Mucosa of descending colon (tissue), 3 donors: ENCODE measurements around the gene PTGFRN. TPM values are rescaled to one million over a fixed set of nuclear protein-coding genes. Genes with fewer than 3 reads are reported as not detected.

Experiments
- ATAC-seq: fragments of 200-7000 bp; cut with Tn5 transposase; one replicate; pipeline ENCODE4 v1.9.1; 2020; ENCODE audit warnings: mild to moderate bottlenecking, moderate library complexity
- DNase-seq, 3 donors: peaks; one replicate each; pipeline ENCODE4 v3.0.0-alpha.2; 2020
- H3K36me3 ChIP-seq: fragments of 200-600 bp; one replicate; pipeline ENCODE4 v1.8.0; 2021; ENCODE audit warnings: low read depth, mild to moderate bottlenecking
- H3K4me1 ChIP-seq: fragments of 200-600 bp; one replicate; pipeline ENCODE4 v1.8.0; 2021; ENCODE audit warnings: low read depth, mild to moderate bottlenecking
- H3K4me3 ChIP-seq: fragments of 200-600 bp; one replicate; pipeline ENCODE4 v1.8.0; 2021; ENCODE audit warnings: mild to moderate bottlenecking
- H3K9me3 ChIP-seq: fragments of 200-600 bp; one replicate; pipeline ENCODE4 v1.8.0; 2021; ENCODE audit warnings: mild to moderate bottlenecking
- CTCF ChIP-seq: fragments of 200-600 bp; IDR thresholded peaks from one replicate; pipeline ENCODE4 v1.8.0; 2022; ENCODE audit warnings: antibody characterized with exemption, mild to moderate bottlenecking
- intact Hi-C, 2 donors: fragments of 100-400 bp; cut with DNase I in 1 of 2; cut with micrococcal nuclease in 1 of 2; formaldehyde crosslinking; loops; one replicate each; pipeline versions ENCODE4 v1.11.0 to v1.11.1; 2022; cut with DNase I, micrococcal nuclease
- total RNA-seq, 3 donors: library from RNA; stranded (reverse); fragmentation: NEBNext Ultra II Directional in 2 of 3; extraction: Animal tissue kit (Norgen Biotek cat#: 25700) in 2 of 3; gene quantifications; one replicate each; pipeline versions ENCODE4 v1.2.1 to v1.2.4, GENCODE V29; 2021 to 2023
- donor health status: DM: no; HTN: no; CAD: no; lungs with moderate emphysema.
- donor health status: DM: no; HTN: no; CAD: no.
- donor health status: DM: no; HTN: yes; CAD: no.

The PTGFRN gene
- total RNA-seq, 3 donors from 2014 or later: 74.4 to 185 (median 84.4) TPM

GRCh38 chr1:116914667-116915066, 5.0 kb downstream of the PTGFRN start:
- Histone ChIP-seq H3K36me3 (no peaks in the 10 kb centered on the region), H3K4me1 (peaks cover 34% of the 10 kb centered on the region), H3K4me3 (no peak overlapping the region), H3K9me3 (no peaks in the 10 kb centered on the region)
- DNase-seq: no peak
- no peak for TF ChIP-seq CTCF
- no peak for ATAC-seq
- intact Hi-C loops: loop anchor here in 1 of 2 donors (5.0 kb wide), 1 partner anchor 143 kb away; no protein-coding TSS in a partner anchor

- Histone ChIP-seq H3K36me3 (no peaks in the 10 kb centered on the region), H3K4me1 (peaks cover 34% of the 10 kb centered on the region), H3K9me3 (no peaks in the 10 kb centered on the region), H3K4me3 (no peak overlapping the region)
- TF ChIP-seq CTCF: no peak
- intact Hi-C loops: loop anchor here in 1 of 2 donors (5.0 kb wide), 1 partner anchor 142 kb away; no protein-coding TSS in a partner anchor
- peak; percentile 78 to 87 (median 81) for DNase-seq
- peak; percentile 87 for ATAC-seq
Observed at GRCh38 chr1:116915086-116915661, 5.5 kb downstream of the PTGFRN start.

GRCh38 chr1:116916002-116916401, 6.3 kb downstream of the PTGFRN start:
- Histone ChIP-seq H3K4me1 (peaks cover 42% of the 10 kb centered on the region), H3K4me3 (no peak overlapping the region), H3K36me3 (no peaks in the 10 kb centered on the region), H3K9me3 (no peaks in the 10 kb centered on the region)
- intact Hi-C loops: loop anchor here in 1 of 2 donors (5.0 kb wide), 1 partner anchor 141 kb away; no protein-coding TSS in a partner anchor
- no peak for TF ChIP-seq CTCF
- no peak for ATAC-seq
- DNase-seq: no peak

GRCh38 chr1:116916533-116917445, 7.1 kb downstream of the PTGFRN start:
- TF ChIP-seq CTCF: no peak
- Histone ChIP-seq H3K4me1 (peaks cover 41% of the 10 kb centered on the region), H3K9me3 (no peaks in the 10 kb centered on the region), H3K4me3 (no peak overlapping the region), H3K36me3 (no peaks in the 10 kb centered on the region)
- ATAC-seq (peak; percentile 64), DNase-seq (no peak)
- intact Hi-C loops: loop anchor here in 1 of 2 donors (5.0 kb wide), 1 partner anchor 141 kb away; no protein-coding TSS in a partner anchor

- DNase-seq (no peak), ATAC-seq (no peak)
- intact Hi-C loops: loop anchor here in 1 of 2 donors (5.0 kb wide), 1 partner anchor 138 kb away; no protein-coding TSS in a partner anchor
- peaks cover 45% of the 10 kb centered on the region for H3K4me1 ChIP-seq
- TF ChIP-seq CTCF: no peak
- H3K9me3 ChIP-seq: no peaks in the 10 kb centered on the region
- H3K4me3 ChIP-seq: no peak overlapping the region
- no peaks in the 10 kb centered on the region for H3K36me3 ChIP-seq
Observed at GRCh38 chr1:116918714-116919357, 9.1 kb downstream of the PTGFRN start.
